HEK293 (cell line): Measurements from ENCODE around the gene XPO4.

Experiments
- CTCF ChIA-PET: fragments of 350-600 bp; formaldehyde crosslinking; extraction: SDS; loops from one replicate; lab custom pipeline; 2021; ENCODE audit warnings: antibody characterized with exemption; lab: Yijun Ruan, JAX
- POLR2A ChIA-PET: fragments of 300-600 bp; formaldehyde crosslinking; extraction: SDS; loops from one replicate; lab custom pipeline; 2020; ENCODE audit warnings: antibody characterized with exemption, inconsistent platforms; lab: Yijun Ruan, JAX
- H3K27ac ChIP-seq: fragments of 200-500 bp; sonication (Bioruptor generic); 2 replicates; pipeline ENCODE4 v1.5.1; 2014; ENCODE audit warnings: low read depth, low read length, control low read depth, inconsistent platforms; ENCODE audit errors: extremely low read depth
- H3K36me3 ChIP-seq, 2 experiments: fragments of 200-500 bp in 1 of 2; sonication (Bioruptor generic) in 1 of 2; 1 replicate in 1 of 2; 2 replicates in 1 of 2; pipeline ENCODE4 v1.5.1; 2014 to 2017; ENCODE audit warnings: inconsistent platforms in 2 of 2, low read length in 2 of 2; ENCODE audit not compliant: control insufficient read depth in 2 of 2, insufficient read depth in 1 of 2
- H3K4me1 ChIP-seq: fragments of 200-500 bp; sonication (Bioruptor generic); 2 replicates; pipeline ENCODE4 v1.5.1; 2014; ENCODE audit warnings: mild to moderate bottlenecking, low read length, inconsistent platforms; ENCODE audit not compliant: control insufficient read depth, insufficient read depth
- H3K4me3 ChIP-seq: 2 replicates; pipeline ENCODE4 v1.5.1; 2011; ENCODE audit warnings: low read depth, mild to moderate bottlenecking, control low read depth, low read length, moderate library complexity
- H3K9me3 ChIP-seq: fragments of 200-500 bp; sonication (Bioruptor generic); 2 replicates; pipeline ENCODE4 v1.5.1; 2014; ENCODE audit warnings: low read depth, low read length, inconsistent platforms; ENCODE audit not compliant: control insufficient read depth, insufficient read depth
- GLI4 ChIP-seq: fragments of 450-650 bp; formaldehyde crosslinking; IDR thresholded peaks from 2 replicates; pipeline ENCODE4 v1.5.1; 2016; ENCODE audit warnings: missing biosample characterization, missing genetic modification characterization
- HOXD13 ChIP-seq: sonication (generic); formaldehyde crosslinking; IDR thresholded peaks from 2 replicates; pipeline ENCODE4 v1.8.0; 2022; ENCODE audit warnings: missing genetic modification reagents, borderline replicate concordance
- OSR2 ChIP-seq: fragments of 450-650 bp; formaldehyde crosslinking; IDR thresholded peaks from 2 replicates; pipeline ENCODE4 v1.5.1; 2016; ENCODE audit warnings: missing biosample characterization, missing genetic modification characterization
- TRIM28 ChIP-seq: IDR thresholded peaks from 2 replicates; pipeline ENCODE4 v1.6.1; 2011; ENCODE audit warnings: low read length, control low read depth, borderline replicate concordance
- YY1 ChIP-seq: fragments of 450-650 bp; formaldehyde crosslinking; IDR thresholded peaks from 2 replicates; pipeline ENCODE4 v1.5.1; 2018; ENCODE audit warnings: missing biosample characterization, missing genetic modification characterization
- ZEB2 ChIP-seq: fragments of 450-650 bp; formaldehyde crosslinking; IDR thresholded peaks from 2 replicates; pipeline ENCODE4 v1.5.1; 2016; ENCODE audit warnings: missing biosample characterization, missing genetic modification characterization
- ZNF114 ChIP-seq: fragments of 450-650 bp; formaldehyde crosslinking; IDR thresholded peaks from 2 replicates; pipeline ENCODE4 v1.5.0; 2017; ENCODE audit warnings: missing biosample characterization, missing genetic modification characterization
- ZNF133 ChIP-seq: fragments of 450-650 bp; formaldehyde crosslinking; IDR thresholded peaks from 2 replicates; pipeline ENCODE4 v1.5.1; 2016; ENCODE audit warnings: missing biosample characterization, missing genetic modification characterization
- ZNF140 ChIP-seq: fragments of 450-650 bp; formaldehyde crosslinking; IDR thresholded peaks from 2 replicates; pipeline ENCODE4 v1.5.1; 2016; ENCODE audit warnings: missing biosample characterization, missing genetic modification characterization
- ZNF169 ChIP-seq: fragments of 450-650 bp; formaldehyde crosslinking; IDR thresholded peaks from 2 replicates; pipeline ENCODE4 v1.5.1; 2016; ENCODE audit warnings: missing biosample characterization, missing genetic modification characterization
- ZNF2 ChIP-seq: fragments of 450-650 bp; formaldehyde crosslinking; IDR thresholded peaks from 2 replicates; pipeline ENCODE4 v1.5.1; 2016; ENCODE audit warnings: missing biosample characterization, missing genetic modification characterization
- ZNF202 ChIP-seq: fragments of 450-650 bp; formaldehyde crosslinking; IDR thresholded peaks from 2 replicates; pipeline ENCODE4 v1.5.1; 2016; ENCODE audit warnings: missing biosample characterization, missing genetic modification characterization, borderline replicate concordance
- ZNF248 ChIP-seq: fragments of 450-650 bp; formaldehyde crosslinking; IDR thresholded peaks from 2 replicates; pipeline ENCODE4 v1.5.1; 2017; ENCODE audit warnings: missing biosample characterization, missing genetic modification characterization
- ZNF335 ChIP-seq: fragments of 450-650 bp; formaldehyde crosslinking; conservative IDR thresholded peaks from 2 replicates; pipeline ENCODE4 v1.5.1; 2016; ENCODE audit warnings: missing biosample characterization, missing genetic modification characterization
- ZNF366 ChIP-seq: fragments of 450-650 bp; formaldehyde crosslinking; conservative IDR thresholded peaks from 2 replicates; pipeline ENCODE4 v1.5.1; 2016; ENCODE audit warnings: missing biosample characterization, missing genetic modification characterization
- ZNF391 ChIP-seq: fragments of 450-650 bp; formaldehyde crosslinking; IDR thresholded peaks from 2 replicates; pipeline ENCODE4 v1.5.1; 2016; ENCODE audit warnings: low read depth, missing biosample characterization, missing genetic modification characterization, borderline replicate concordance
- ZNF404 ChIP-seq: fragments of 450-650 bp; formaldehyde crosslinking; IDR thresholded peaks from 2 replicates; pipeline ENCODE4 v1.5.1; 2017; ENCODE audit warnings: missing biosample characterization, missing genetic modification characterization
- ZNF423 ChIP-seq: fragments of 450-650 bp; formaldehyde crosslinking; IDR thresholded peaks from 2 replicates; pipeline ENCODE4 v1.5.1; 2016; ENCODE audit warnings: missing biosample characterization, missing genetic modification characterization
- ZNF501 ChIP-seq: fragments of 450-650 bp; formaldehyde crosslinking; IDR thresholded peaks from 2 replicates; pipeline ENCODE4 v1.5.1; 2016; ENCODE audit warnings: missing biosample characterization, missing genetic modification characterization
- ZNF510 ChIP-seq: fragments of 450-650 bp; formaldehyde crosslinking; IDR thresholded peaks from 2 replicates; pipeline ENCODE4 v1.5.1; 2018; ENCODE audit warnings: mild to moderate bottlenecking, missing genetic modification characterization, missing biosample characterization; ENCODE audit not compliant: insufficient replicate concordance
- ZNF558 ChIP-seq: fragments of 450-650 bp; formaldehyde crosslinking; IDR thresholded peaks from 2 replicates; pipeline ENCODE4 v1.5.1; 2016; ENCODE audit warnings: missing biosample characterization, missing genetic modification characterization
- ZNF658 ChIP-seq: fragments of 450-650 bp; formaldehyde crosslinking; IDR thresholded peaks from 2 replicates; pipeline ENCODE4; 2016; ENCODE audit warnings: missing biosample characterization, missing genetic modification characterization
- ZNF664 ChIP-seq: fragments of 450-650 bp; formaldehyde crosslinking; IDR thresholded peaks from 2 replicates; pipeline ENCODE4 v1.5.1; 2016; ENCODE audit warnings: missing biosample characterization, missing genetic modification characterization
- ZNF707 ChIP-seq: fragments of 450-650 bp; formaldehyde crosslinking; IDR thresholded peaks from 2 replicates; pipeline ENCODE4 v1.5.1; 2016; ENCODE audit warnings: missing biosample characterization, missing genetic modification characterization
- ZSCAN30 ChIP-seq: fragments of 450-650 bp; IDR thresholded peaks from 2 replicates; pipeline ENCODE4 v1.5.1; 2018; ENCODE audit warnings: missing biosample characterization, mild to moderate bottlenecking, missing genetic modification characterization, moderate library complexity
- TF ChIP-seq, protein P1 (sequence below): fragments of 450-650 bp; formaldehyde crosslinking; IDR thresholded peaks from 2 replicates; pipeline ENCODE4 v1.5.1; 2017; ENCODE audit warnings: missing biosample characterization, missing genetic modification characterization
- TF ChIP-seq, protein P2 (sequence below): fragments of 450-650 bp; formaldehyde crosslinking; IDR thresholded peaks from 2 replicates; pipeline ENCODE4 v1.5.1; 2017; ENCODE audit warnings: missing biosample characterization, missing genetic modification characterization

XPO4 gene

DNA sequence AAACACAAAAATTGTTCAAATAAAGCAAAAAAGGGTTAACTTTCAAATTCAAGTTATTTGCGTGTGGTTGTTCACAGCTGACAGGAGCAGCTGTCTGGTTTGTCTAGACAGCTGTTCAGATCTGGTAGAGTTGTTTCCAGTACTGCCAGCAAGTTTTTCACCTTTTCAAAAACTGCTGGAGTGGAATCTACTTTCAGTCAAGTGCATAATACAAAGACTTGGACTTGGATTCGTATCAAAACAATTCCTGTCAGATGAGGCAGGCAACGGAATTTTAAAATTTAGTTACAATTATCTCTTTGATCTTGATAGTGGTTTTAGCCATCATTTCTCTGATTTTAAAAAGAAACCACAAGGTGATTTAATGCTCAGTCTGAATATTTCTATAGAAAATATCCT lies 77.1 kb downstream of the XPO4 start:
- no peaks in the 10 kb centered on the region for H3K9me3 ChIP-seq
- H3K27ac ChIP-seq, result no peak overlapping the region
- ChIA-PET CTCF (interaction anchor here (0.7 to 4.8 kb wide), 2 partner anchors 83 to 332 kb away, joined by 3 to 45 read pairs; no protein-coding TSS in a partner anchor), POLR2A (no interaction called here)
- H3K4me3 ChIP-seq, result no peak overlapping the region
- H3K36me3 ChIP-seq, result peaks cover 0 to 2% of the 10 kb centered on the region in 2 experiments; a peak in 1 of 3 replicates
- H3K4me1 ChIP-seq, result no peaks in the 10 kb centered on the region
- no peak for TF ChIP-seq ZNF133 (tag by site-specific recombination)
- TF ChIP-seq ZNF366 (tag by site-specific recombination), result no peak
- TF ChIP-seq ZNF248 (tag by site-specific recombination), result no peak
- no peak for TF ChIP-seq OSR2 (tag by site-specific recombination)
- no peak for TF ChIP-seq ZSCAN30
- TF ChIP-seq, protein P1, sequence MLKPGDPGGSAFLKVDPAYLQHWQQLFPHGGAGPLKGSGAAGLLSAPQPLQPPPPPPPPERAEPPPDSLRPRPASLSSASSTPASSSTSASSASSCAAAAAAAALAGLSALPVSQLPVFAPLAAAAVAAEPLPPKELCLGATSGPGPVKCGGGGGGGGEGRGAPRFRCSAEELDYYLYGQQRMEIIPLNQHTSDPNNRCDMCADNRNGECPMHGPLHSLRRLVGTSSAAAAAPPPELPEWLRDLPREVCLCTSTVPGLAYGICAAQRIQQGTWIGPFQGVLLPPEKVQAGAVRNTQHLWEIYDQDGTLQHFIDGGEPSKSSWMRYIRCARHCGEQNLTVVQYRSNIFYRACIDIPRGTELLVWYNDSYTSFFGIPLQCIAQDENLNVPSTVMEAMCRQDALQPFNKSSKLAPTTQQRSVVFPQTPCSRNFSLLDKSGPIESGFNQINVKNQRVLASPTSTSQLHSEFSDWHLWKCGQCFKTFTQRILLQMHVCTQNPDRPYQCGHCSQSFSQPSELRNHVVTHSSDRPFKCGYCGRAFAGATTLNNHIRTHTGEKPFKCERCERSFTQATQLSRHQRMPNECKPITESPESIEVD, result no peak
- no peak for TF ChIP-seq ZNF114
- TF ChIP-seq ZNF140, result no peak
- TF ChIP-seq ZNF510 (tag by site-specific recombination), result no peak
- TF ChIP-seq GLI4 (tag by site-specific recombination), result no peak
- no peak for TF ChIP-seq ZNF2 (tag by site-specific recombination)
- no peak for TF ChIP-seq HOXD13 (CRISPR knock-in tag)

DNA sequence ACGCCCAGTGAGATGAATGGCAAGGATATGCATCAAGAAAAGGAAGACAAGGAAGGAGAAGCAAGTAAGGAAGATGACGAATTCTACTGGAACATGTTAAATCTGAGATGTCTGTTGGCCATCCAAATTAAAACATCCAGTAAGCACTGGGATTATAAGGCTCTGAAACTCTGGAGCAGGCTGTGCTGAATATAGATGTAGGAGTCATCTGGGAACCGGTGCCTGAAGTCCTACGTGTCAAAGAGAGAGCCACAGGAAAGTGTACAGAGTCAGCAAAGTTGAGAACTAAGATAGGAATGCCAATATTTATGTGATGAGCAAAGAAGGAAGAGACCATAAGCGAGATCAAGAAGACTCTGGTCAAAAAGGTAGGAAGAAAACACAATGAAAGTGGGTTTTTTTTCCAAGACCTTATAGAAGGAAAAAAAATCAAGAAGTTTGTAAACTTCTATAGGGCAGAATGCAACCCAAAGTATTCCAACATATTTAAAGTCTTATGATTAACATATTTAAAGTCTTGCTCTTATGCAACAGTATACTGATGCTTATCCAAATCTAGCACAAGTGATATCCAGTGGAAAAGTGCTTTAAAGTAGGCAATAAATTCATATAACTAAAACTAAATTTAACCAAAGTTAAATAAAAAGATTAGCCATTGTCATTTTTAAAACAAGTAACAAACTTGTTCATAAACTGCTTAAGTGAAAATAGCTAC lies 77.6 kb downstream of the XPO4 start:
- TF ChIP-seq ZNF664 (tag by site-specific recombination), result no peak
- no peak for TF ChIP-seq YY1 (tag by site-specific recombination)
- TF ChIP-seq TRIM28, result no peak
- no peak for TF ChIP-seq ZNF423
- no peak for TF ChIP-seq ZNF169 (tag by site-specific recombination)
- no peak for TF ChIP-seq ZNF404 (tag by site-specific recombination)
- no peak for TF ChIP-seq ZNF391 (tag by site-specific recombination)
- no peak for TF ChIP-seq ZNF501 (tag by site-specific recombination)
- no peak for TF ChIP-seq ZEB2 (tag by site-specific recombination)
- no peak for TF ChIP-seq ZNF558
- TF ChIP-seq, all 188 proteins: peak for 0
- Histone ChIP-seq H3K4me3 (no peak overlapping the region), H3K27ac (no peak overlapping the region), H3K4me1 (no peaks in the 10 kb centered on the region), H3K9me3 (no peaks in the 10 kb centered on the region), H3K36me3 (peaks cover 0 to 2% of the 10 kb centered on the region in 2 experiments; a peak in 1 of 3 replicates)
- CTCF ChIA-PET, result interaction anchor here (0.6 kb wide), 1 partner anchor 92 kb away, joined by 3 read pairs; no protein-coding TSS in a partner anchor
- POLR2A ChIA-PET, result no interaction called here

DNA sequence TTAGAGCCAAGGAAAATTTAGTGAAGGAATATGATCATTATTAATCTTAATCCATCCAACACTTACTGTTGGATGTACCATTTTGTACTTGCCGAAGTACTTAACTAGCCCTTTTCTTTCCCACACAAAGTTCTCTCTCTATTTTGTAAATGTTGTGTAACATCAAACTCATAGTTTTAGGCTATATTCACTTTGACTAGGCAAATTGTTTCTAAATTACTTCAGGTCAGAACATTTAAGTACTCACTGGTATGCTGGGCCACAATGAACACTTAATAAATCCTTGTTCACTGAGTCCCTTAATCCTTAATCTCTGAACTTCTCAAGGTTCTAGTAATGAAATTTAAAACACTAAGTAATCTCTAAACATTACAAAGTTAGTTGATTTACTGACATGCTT lies 79.5 kb downstream of the XPO4 start:
- H3K27ac ChIP-seq, result no peak overlapping the region
- H3K4me1 ChIP-seq, result no peaks in the 10 kb centered on the region
- CTCF ChIA-PET, result no interaction called here
- no peak for TF ChIP-seq ZNF202 (tag by site-specific recombination)
- TF ChIP-seq ZNF335, result no peak
- TF ChIP-seq ZNF658 (tag by site-specific recombination), result no peak
- TF ChIP-seq, protein P2, sequence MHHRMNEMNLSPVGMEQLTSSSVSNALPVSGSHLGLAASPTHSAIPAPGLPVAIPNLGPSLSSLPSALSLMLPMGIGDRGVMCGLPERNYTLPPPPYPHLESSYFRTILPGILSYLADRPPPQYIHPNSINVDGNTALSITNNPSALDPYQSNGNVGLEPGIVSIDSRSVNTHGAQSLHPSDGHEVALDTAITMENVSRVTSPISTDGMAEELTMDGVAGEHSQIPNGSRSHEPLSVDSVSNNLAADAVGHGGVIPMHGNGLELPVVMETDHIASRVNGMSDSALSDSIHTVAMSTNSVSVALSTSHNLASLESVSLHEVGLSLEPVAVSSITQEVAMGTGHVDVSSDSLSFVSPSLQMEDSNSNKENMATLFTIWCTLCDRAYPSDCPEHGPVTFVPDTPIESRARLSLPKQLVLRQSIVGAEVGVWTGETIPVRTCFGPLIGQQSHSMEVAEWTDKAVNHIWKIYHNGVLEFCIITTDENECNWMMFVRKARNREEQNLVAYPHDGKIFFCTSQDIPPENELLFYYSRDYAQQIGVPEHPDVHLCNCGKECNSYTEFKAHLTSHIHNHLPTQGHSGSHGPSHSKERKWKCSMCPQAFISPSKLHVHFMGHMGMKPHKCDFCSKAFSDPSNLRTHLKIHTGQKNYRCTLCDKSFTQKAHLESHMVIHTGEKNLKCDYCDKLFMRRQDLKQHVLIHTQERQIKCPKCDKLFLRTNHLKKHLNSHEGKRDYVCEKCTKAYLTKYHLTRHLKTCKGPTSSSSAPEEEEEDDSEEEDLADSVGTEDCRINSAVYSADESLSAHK (tag by site-specific recombination), result no peak
- no peak for TF ChIP-seq ZNF707 (tag by site-specific recombination)
- POLR2A ChIA-PET, result no interaction called here
- no peaks in the 10 kb centered on the region for H3K9me3 ChIP-seq
- no peak overlapping the region for H3K4me3 ChIP-seq
- peaks cover 0 to 6% of the 10 kb centered on the region in 2 experiments; a peak in 1 of 3 replicates for H3K36me3 ChIP-seq
